Prostate gland (tissue), 2 donors: ENCODE results near the gene EIF4G3. TPM values are rescaled to one million over a fixed set of nuclear protein-coding genes. Genes with fewer than 3 reads are reported as not detected.

Experiments used
- DNase-seq: peaks from one replicate; pipeline ENCODE4 v3.0.0-alpha.2; 2019; ENCODE audit warnings: low spot score
- H3K27ac ChIP-seq, 2 donors: fragments of 200-600 bp; sonication (generic); 2 replicates each; pipeline ENCODE4 v1.5.1; 2017 to 2019
- H3K27me3 ChIP-seq: fragments of 200-600 bp; sonication (generic); replicated peaks from 2 replicates; pipeline ENCODE4 v1.5.1; 2019; ENCODE audit not compliant: insufficient read depth
- H3K36me3 ChIP-seq, 2 donors: fragments of 200-600 bp; sonication (generic); 1 replicate in 1 of 2; 2 replicates in 1 of 2; pipeline versions ENCODE4 v1.5.1 to v1.8.1; 2017 to 2019
- H3K4me1 ChIP-seq: fragments of 200-600 bp; sonication (generic); replicated peaks from 2 replicates; pipeline ENCODE4 v1.5.1; 2019
- H3K4me3 ChIP-seq, 2 donors: fragments of 200-600 bp; sonication (generic); 2 replicates each; pipeline ENCODE4 v1.5.1; 2017 to 2019
- H3K9me3 ChIP-seq: fragments of 200-600 bp; sonication (generic); 2 replicates; pipeline ENCODE4 v1.5.1; 2017
- POLR2A ChIP-seq: fragments of 450-650 bp; IDR thresholded peaks from one replicate; pipeline ENCODE4 v1.6.1; 2016; ENCODE audit warnings: antibody characterized with exemption, mild to moderate bottlenecking
- POLR2AphosphoS5 ChIP-seq: sonication (generic); formaldehyde crosslinking; IDR thresholded peaks from one replicate; pipeline ENCODE4 v1.6.1; 2017; ENCODE audit warnings: antibody characterized with exemption
- WGBS: methylation state at CpG from one replicate; pipeline ENCODE4 v1.1.5; 2018; 5-methylcytosine and 5-hydroxymethylcytosine counted together
- intact Hi-C: fragments of 100-400 bp; cut with DNase I; formaldehyde crosslinking; loops from one replicate; pipeline ENCODE4 v1.14.2; 2022
- total RNA-seq, 2 donors: library from RNA; depleted of rRNA; stranded (reverse); fragments of >200 nt; gene quantifications; one replicate each; pipeline ENCODE4 v1.1.0, GENCODE V29; 2016
- TF ChIP-seq, protein P1 (sequence below), 4 experiments: fragments of 200-600 bp in 2 of 4; fragments of 450-650 bp in 2 of 4; sonication (generic) in 2 of 4; IDR thresholded peaks; 1 replicate in 3 of 4; 2 replicates in 1 of 4; pipeline ENCODE4 v1.5.1; 2016 to 2019; ENCODE audit warnings: antibody characterized with exemption in 4 of 4, mild to moderate bottlenecking in 2 of 4, moderate library complexity in 2 of 4

Gene EIF4G3
- total RNA-seq, 2 donors from 2014 or later = 28.3 to 81.1 TPM

DNA sequence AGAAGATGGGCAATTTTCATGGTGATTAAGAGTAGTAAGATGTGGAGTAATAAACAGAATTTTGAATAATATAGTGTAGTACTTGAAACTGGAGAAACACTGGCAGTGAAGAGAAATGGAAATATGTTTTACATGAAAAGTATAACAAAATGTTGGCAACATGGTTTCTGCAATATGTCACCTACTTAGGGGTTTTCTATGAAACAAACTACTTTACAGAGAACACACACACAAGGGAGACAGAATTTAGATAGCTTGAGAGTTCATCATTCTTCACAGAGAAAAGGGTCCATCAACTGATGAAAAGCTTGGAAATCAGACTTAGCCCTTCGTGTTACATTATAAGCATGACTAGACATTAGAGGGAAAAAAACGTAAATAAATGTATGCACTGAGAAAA lies 135.2 kb downstream of the EIF4G3 start:
- Histone ChIP-seq H3K9me3 (no peaks in the 10 kb centered on the region), H3K27ac (no peak overlapping the region), H3K4me1 (no peaks in the 10 kb centered on the region), H3K36me3 (no peaks in the 10 kb centered on the region), H3K27me3 (no peaks in the 10 kb centered on the region), H3K4me3 (no peak overlapping the region)
- DNase-seq = no peak
- no peak for TF ChIP-seq POLR2A
- TF ChIP-seq, protein P1, sequence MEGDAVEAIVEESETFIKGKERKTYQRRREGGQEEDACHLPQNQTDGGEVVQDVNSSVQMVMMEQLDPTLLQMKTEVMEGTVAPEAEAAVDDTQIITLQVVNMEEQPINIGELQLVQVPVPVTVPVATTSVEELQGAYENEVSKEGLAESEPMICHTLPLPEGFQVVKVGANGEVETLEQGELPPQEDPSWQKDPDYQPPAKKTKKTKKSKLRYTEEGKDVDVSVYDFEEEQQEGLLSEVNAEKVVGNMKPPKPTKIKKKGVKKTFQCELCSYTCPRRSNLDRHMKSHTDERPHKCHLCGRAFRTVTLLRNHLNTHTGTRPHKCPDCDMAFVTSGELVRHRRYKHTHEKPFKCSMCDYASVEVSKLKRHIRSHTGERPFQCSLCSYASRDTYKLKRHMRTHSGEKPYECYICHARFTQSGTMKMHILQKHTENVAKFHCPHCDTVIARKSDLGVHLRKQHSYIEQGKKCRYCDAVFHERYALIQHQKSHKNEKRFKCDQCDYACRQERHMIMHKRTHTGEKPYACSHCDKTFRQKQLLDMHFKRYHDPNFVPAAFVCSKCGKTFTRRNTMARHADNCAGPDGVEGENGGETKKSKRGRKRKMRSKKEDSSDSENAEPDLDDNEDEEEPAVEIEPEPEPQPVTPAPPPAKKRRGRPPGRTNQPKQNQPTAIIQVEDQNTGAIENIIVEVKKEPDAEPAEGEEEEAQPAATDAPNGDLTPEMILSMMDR (IDR thresholded peaks at IDR 0.05) = no peak
- TF ChIP-seq POLR2AphosphoS5 = no peak
- intact Hi-C loops = no loop called here
- WGBS = 96% methylated on average over 2 of the region's 2 CpGs

DNA sequence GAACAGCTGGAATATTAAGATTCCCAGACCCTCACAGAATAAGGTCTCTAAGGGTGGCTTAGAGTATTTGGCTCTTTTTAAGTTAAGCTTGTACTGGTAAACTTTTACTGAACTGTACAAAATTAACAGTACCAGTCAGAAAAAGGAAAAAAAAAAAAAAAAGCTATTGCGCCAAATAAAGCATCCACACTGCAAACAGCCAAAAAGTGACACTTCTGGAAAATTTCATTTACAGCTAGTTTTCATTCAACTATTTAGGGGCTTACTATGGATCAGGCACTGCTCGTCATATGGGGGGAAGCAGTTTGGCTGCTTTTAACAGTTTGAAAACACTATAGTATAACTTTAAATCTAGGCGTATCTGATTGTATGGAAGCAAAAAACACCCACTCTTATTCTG lies 139.6 kb downstream of the EIF4G3 start:
- Histone ChIP-seq H3K36me3 (no peaks in the 10 kb centered on the region), H3K27me3 (no peaks in the 10 kb centered on the region), H3K9me3 (no peaks in the 10 kb centered on the region), H3K27ac (no peak overlapping the region), H3K4me3 (no peak overlapping the region), H3K4me1 (no peaks in the 10 kb centered on the region)
- DNase-seq = no peak
- WGBS = 93% methylated on average over 3 of the region's 3 CpGs
- TF ChIP-seq, protein P1 (IDR thresholded peaks at IDR 0.05) = no peak
- TF ChIP-seq POLR2AphosphoS5 = no peak
- no peak for TF ChIP-seq POLR2A
- intact Hi-C loops = no loop called here

DNA sequence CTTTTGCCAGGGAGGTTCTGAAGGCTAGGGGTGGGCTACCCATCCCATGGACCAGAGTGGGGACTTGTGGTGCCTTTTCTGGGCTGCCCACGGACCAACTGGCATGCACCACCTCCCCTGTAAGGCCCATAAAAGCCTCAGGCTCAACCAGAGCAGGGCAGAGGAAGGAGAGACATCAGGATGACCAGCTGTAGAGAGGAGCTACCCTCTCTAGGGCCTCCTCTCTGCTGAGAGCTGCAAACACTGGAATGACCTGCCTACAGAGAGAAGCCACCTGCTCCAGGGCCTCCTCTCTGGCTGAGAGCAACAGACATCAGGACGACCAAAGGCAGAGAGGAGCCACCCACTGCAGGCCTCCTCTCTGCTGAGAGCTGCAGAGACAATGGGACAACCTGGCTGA lies 140.9 kb downstream of the EIF4G3 start:
- H3K9me3 ChIP-seq = no peaks in the 10 kb centered on the region
- TF ChIP-seq POLR2AphosphoS5 (no peak), POLR2A (no peak)
- TF ChIP-seq, protein P1 (IDR thresholded peaks at IDR 0.05) = no peak
- intact Hi-C loops = no loop called here
- no peak overlapping the region for H3K27ac ChIP-seq
- H3K4me3 ChIP-seq = no peak overlapping the region
- no peaks in the 10 kb centered on the region for H3K27me3 ChIP-seq
- WGBS = 86% methylated on average over 2 of the region's 2 CpGs
- no peaks in the 10 kb centered on the region for H3K4me1 ChIP-seq
- no peaks in the 10 kb centered on the region for H3K36me3 ChIP-seq
- no peak for DNase-seq

DNA sequence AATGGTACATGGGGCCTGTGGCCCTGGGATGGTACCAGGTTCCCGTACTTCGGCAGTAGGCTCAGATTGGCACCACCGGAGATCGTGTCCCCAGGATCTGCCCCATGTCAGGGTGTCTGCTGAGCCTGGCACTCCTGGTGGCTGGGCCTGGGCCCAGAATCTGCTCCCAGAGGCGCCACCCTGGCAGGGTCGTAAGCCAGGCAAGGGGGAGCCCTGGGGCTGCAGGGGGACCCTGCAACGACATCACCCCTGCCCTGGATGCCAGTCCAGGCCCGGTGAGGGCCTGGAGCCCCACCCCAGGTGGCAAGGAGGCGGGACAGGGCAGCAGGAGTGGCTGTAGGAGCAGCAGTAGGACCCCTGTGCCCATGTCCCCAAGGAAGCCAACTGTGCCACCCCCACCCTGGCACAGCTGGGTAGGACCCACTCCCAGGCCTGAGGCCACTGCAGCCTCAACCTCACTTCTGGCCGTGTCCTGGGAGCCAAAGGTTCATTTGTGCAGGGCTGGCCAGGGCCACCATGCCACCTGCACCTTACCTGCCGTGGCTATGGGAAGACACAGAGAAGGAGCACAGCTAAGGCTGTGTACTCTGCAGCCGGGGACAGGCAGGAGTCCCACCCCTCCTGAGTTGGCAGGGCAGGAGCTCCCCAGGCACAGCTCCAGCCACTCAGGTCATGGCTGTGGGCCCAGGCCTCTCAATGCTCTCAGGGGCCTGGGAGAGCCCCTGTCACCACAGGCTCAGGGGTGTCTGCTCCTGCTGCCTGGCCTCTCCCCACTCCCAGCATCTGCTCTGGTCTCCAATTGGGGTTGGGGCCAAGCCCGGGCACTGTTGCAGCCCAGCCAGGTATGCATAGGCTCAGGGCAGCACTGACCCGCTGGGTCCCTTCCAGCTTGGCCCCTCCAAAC lies 141.7 kb downstream of the EIF4G3 start:
- H3K27ac ChIP-seq = no peak overlapping the region
- no peak for DNase-seq
- TF ChIP-seq, protein P1 (IDR thresholded peaks at IDR 0.05) = no peak
- TF ChIP-seq POLR2A = no peak
- no peak for TF ChIP-seq POLR2AphosphoS5
- no peaks in the 10 kb centered on the region for H3K27me3 ChIP-seq
- no peaks in the 10 kb centered on the region for H3K36me3 ChIP-seq
- intact Hi-C loops = no loop called here
- no peaks in the 10 kb centered on the region for H3K4me1 ChIP-seq
- no peak overlapping the region for H3K4me3 ChIP-seq
- 77% methylated on average over 14 of the region's 14 CpGs for WGBS
- no peaks in the 10 kb centered on the region for H3K9me3 ChIP-seq

DNA sequence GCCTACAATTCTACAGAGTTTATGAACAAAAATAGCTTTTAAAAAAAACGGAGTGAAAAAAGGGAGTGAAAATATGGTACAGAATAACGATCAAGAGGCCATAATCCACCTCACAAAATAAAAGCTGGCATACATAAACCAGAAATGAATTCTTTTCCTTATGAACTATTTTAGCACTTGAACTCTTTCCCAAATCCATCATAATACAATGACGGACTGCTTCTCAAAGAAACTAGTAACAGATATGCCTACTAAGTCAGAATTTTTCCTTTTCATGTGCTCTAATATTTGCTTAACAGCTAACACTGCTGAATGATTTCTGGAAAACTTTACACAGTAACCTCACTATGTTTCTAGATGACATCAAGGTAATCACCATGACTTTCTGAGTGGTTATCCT lies 144.0 kb downstream of the EIF4G3 start:
- DNase-seq = no peak
- no peaks in the 10 kb centered on the region for H3K36me3 ChIP-seq
- 49% methylated on average over 3 of the region's 3 CpGs for WGBS
- no peak overlapping the region for H3K4me3 ChIP-seq
- H3K27me3 ChIP-seq = no peaks in the 10 kb centered on the region
- intact Hi-C loops = no loop called here
- TF ChIP-seq POLR2AphosphoS5 (no peak), POLR2A (no peak)
- TF ChIP-seq, protein P1 (IDR thresholded peaks at IDR 0.05) = no peak
- H3K4me1 ChIP-seq = no peaks in the 10 kb centered on the region
- no peaks in the 10 kb centered on the region for H3K9me3 ChIP-seq
- H3K27ac ChIP-seq = no peak overlapping the region
